ENCODE measurements around the gene THG1L. TPM values are rescaled to one million over a fixed set of nuclear protein-coding genes. Genes with fewer than 3 reads are reported as not detected.
"Not testable (repeated sequence)": the region's sequence is repeated elsewhere in the genome, so short reads cannot be mapped to it uniquely, and the experiment has no call there.

Gene THG1L
- total and polyA plus RNA-seq, 2 of the 13 experiments (the other 11 are each of a cell fraction or from before 2014, with no cell fraction given) = 16.6 to 17.2 TPM

GRCh38 chr5:157721159-157721558 lies 10.1 kb upstream of the THG1L start (continued):
- TF ChIP-seq ZNF484 (CRISPR knock-in tag; IDR thresholded peaks at IDR 0.05; ENCODE audit: borderline replicate concordance, low read depth) (no peak), NR0B2 (CRISPR knock-in tag; IDR thresholded peaks at IDR 0.05) (no peak), ZNF333 (CRISPR knock-in tag; IDR thresholded peaks at IDR 0.05; ENCODE audit: borderline replicate concordance) (no peak), ZNF773 (CRISPR knock-in tag; IDR thresholded peaks at IDR 0.05; ENCODE audit: borderline replicate concordance) (no peak), NFKB2 (CRISPR knock-in tag; IDR thresholded peaks at IDR 0.05; ENCODE audit: borderline replicate concordance) (no peak), ZNF337 (CRISPR knock-in tag; IDR thresholded peaks at IDR 0.05; ENCODE audit: borderline replicate concordance, low read depth) (no peak), FOSL2 (CRISPR knock-in tag; IDR thresholded peaks at IDR 0.05) (no peak), KDM5A (IDR thresholded peaks at IDR 0.05; ENCODE audit: borderline replicate concordance, low read length) (no peak), ZNF12 (CRISPR knock-in tag; IDR thresholded peaks at IDR 0.05) (no peak), SOX13 (IDR thresholded peaks at IDR 0.05) (no peak), SOX13 (CRISPR knock-in tag; conservative IDR thresholded peaks at IDR 0.05 in 1 of 2, IDR thresholded peaks at IDR 0.05 in 1 of 2) (no peak)
- TF ChIP-seq, protein P1, sequence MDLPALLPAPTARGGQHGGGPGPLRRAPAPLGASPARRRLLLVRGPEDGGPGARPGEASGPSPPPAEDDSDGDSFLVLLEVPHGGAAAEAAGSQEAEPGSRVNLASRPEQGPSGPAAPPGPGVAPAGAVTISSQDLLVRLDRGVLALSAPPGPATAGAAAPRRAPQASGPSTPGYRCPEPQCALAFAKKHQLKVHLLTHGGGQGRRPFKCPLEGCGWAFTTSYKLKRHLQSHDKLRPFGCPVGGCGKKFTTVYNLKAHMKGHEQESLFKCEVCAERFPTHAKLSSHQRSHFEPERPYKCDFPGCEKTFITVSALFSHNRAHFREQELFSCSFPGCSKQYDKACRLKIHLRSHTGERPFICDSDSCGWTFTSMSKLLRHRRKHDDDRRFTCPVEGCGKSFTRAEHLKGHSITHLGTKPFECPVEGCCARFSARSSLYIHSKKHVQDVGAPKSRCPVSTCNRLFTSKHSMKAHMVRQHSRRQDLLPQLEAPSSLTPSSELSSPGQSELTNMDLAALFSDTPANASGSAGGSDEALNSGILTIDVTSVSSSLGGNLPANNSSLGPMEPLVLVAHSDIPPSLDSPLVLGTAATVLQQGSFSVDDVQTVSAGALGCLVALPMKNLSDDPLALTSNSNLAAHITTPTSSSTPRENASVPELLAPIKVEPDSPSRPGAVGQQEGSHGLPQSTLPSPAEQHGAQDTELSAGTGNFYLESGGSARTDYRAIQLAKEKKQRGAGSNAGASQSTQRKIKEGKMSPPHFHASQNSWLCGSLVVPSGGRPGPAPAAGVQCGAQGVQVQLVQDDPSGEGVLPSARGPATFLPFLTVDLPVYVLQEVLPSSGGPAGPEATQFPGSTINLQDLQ (CRISPR knock-in tag; IDR thresholded peaks at IDR 0.05) = no peak

GRCh38 chr5:157722895-157723294 lies 8.3 kb upstream of the THG1L start:
- H3K9me3 ChIP-seq (ENCODE audit: low read length); in situ Hi-C loops (cut with HindIII; ENCODE audit: extremely low pct_ligation_motif_present, low pct_unique_long_range_greater_than_20kb); intact Hi-C loops (cut with micrococcal nuclease; ENCODE audit: unreplicated experiment); H3K27me3 ChIP-seq (ENCODE audit: control insufficient read depth in 1 of 2, insufficient read depth in 2 of 2, low read length in 2 of 2); DNase-seq (ENCODE audit: low spot score); FAIRE-seq; H3K27ac ChIP-seq (ENCODE audit: extremely low read length, insufficient read depth, low read length); H3K4me2 ChIP-seq (ENCODE audit: low read depth, low read length); POLR2A ChIA-PET; H3K4me3 ChIP-seq (replicated peaks in 1 of 3; ENCODE audit: insufficient read depth in 1 of 3, low read depth in 2 of 3, low read length in 3 of 3); H3K9ac ChIP-seq (ENCODE audit: insufficient read depth, low read depth, low read length); CTCF ChIA-PET (ENCODE audit: low intra/inter-chr PET ratio, low total read pairs); H3K4me1 ChIP-seq (ENCODE audit: insufficient read depth, low read length); H3K36me3 ChIP-seq (replicated peaks in 1 of 2; ENCODE audit: control insufficient read depth in 1 of 2, insufficient read depth in 2 of 2, low read length in 2 of 2); BruUV-seq (replicated peaks); H2AFZ ChIP-seq (ENCODE audit: low read length); H4K20me1 ChIP-seq (ENCODE audit: insufficient read depth, low read length); ATAC-seq; H3K79me2 ChIP-seq (ENCODE audit: insufficient read depth, low read length): not testable (repeated sequence)
- 33% methylated on average over 2 of the region's 2 CpGs for WGBS (ENCODE audit: low lambda C conversion rate)

DNA sequence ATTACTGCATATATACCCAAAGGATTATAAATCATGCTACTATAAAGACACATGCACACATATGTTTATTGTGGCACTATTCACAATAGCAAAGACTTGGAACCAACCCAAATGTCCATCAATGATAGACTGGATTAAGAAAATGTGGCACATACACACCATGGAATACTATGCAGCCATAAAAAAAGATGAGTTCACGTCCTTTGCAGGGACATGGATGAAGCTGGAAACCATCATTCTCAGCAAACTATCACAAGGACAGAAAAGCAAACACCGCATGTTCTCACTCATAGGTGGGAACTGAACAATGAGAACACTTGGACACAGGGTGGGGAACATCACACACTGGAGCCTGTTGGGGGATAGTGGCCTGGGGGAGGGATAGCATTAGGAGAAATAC lies 4.6 kb upstream of the THG1L start:
- H3K4me1 ChIP-seq (ENCODE audit: insufficient read depth, low read length); FAIRE-seq; H3K36me3 ChIP-seq (replicated peaks in 1 of 2; ENCODE audit: control insufficient read depth in 1 of 2, insufficient read depth in 2 of 2, low read length in 2 of 2); H4K20me1 ChIP-seq (ENCODE audit: insufficient read depth, low read length); POLR2A ChIA-PET; H3K9me3 ChIP-seq (ENCODE audit: low read length); H2AFZ ChIP-seq (ENCODE audit: low read length); DNase-seq (ENCODE audit: low spot score); H3K4me2 ChIP-seq (ENCODE audit: low read depth, low read length); H3K79me2 ChIP-seq (ENCODE audit: insufficient read depth, low read length); BruUV-seq (replicated peaks); ATAC-seq; CTCF ChIA-PET (ENCODE audit: low intra/inter-chr PET ratio, low total read pairs); H3K27ac ChIP-seq (ENCODE audit: extremely low read length, insufficient read depth, low read length); intact Hi-C loops (cut with micrococcal nuclease; ENCODE audit: unreplicated experiment); H3K4me3 ChIP-seq (replicated peaks in 1 of 3; ENCODE audit: insufficient read depth in 1 of 3, low read depth in 2 of 3, low read length in 3 of 3); H3K27me3 ChIP-seq (ENCODE audit: control insufficient read depth in 1 of 2, insufficient read depth in 2 of 2, low read length in 2 of 2); H3K9ac ChIP-seq (ENCODE audit: insufficient read depth, low read depth, low read length): not testable (repeated sequence)
- in situ Hi-C loops (cut with HindIII; ENCODE audit: extremely low pct_ligation_motif_present, low pct_unique_long_range_greater_than_20kb) = loop anchor here (25.0 kb wide), 1 partner anchor 389 kb away; a partner anchor contains a TSS
- 88% methylated on average over 2 of the region's 2 CpGs for WGBS (ENCODE audit: low lambda C conversion rate)

All from HepG2 (cell line).